ENCODE measurements around the gene SV2A. TPM values are rescaled to one million over a fixed set of nuclear protein-coding genes. Genes with fewer than 3 reads are reported as not detected.

SV2A gene
- total RNA-seq, 1 experiment from 2014 or later, result 33.1 TPM

DNA sequence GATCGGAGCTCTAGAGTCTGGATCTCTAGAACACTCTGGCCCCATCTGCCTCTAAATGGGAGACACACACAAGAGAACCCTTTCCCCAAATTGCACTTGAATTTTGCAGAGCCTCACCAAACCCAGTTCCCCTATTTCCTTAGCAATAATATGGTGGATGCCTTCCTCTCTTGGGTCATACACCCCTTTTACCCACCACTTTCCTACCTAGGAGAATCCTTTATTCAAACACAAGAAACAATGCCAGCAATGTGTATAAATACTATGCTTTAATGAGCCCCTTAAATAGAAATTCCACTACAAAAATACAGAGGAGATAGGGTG, 10.7 kb upstream of the SV2A start:
- POLR2A ChIA-PET (ENCODE audit: low non-redundant PET), result no interaction called here
- CTCF ChIA-PET, result no interaction called here
- intact Hi-C loops (cut with micrococcal nuclease; ENCODE audit: unreplicated experiment), result no loop called here

DNA sequence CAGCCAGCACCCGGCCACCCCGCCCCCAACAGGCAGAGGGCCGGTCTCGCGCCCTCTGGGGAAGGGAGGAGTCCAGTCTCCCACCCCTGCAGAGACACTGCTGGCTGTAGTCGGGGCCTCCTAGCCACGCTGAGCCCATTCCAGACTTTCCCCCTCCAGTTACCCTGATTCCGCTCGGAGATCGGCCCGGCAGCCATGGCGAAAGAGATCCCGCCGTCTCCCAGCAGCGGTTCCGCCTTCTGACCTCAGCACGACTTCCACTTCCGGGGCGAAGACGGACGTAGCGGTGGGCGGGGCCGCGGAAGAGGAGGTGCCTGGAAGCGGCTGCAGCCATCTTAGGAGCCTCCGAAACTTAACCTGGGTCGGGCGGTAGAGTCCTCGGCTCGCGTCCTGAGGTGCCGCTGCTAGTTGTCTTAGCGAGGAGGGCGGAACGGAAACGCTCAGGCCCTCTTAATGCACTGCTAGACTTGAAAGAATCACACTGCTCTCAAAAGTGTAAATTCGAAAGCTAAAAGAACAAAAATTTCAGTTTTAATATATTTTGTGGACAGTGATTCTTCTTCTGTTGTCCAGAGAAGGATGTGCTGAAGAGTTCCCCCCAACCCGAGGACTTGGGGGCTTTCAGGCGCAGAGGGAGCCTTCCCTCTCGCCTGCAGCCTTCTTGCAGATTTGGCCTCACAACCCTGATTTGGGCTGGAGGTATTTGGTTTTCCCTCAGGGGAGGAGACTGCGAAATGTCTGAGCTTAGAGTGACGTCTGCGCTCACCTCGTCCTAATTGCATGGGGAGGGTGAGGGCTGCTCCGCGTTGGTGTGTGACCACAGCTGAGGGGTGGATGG, 10.1 kb upstream of the SV2A start, which contains the start of gene SF3B4:
TSS of gene SF3B4 (minus strand) at position 241 of the 838 bp plus-strand sequence. CDS start at position 197, 44 bp downstream.
- peak within 1 kb of the TSS; percentile 95 for H3K27ac ChIP-seq (ENCODE audit: low read depth, low read length, poor library complexity, severe bottlenecking)
- H3K27me3 ChIP-seq (replicated peaks; ENCODE audit: insufficient read depth, low read depth, low read length, poor library complexity), result no peaks in the 10 kb centered on the region
- BruUV-seq (replicated peaks), result TSS peak; percentile 97
- TF ChIP-seq, protein P1, sequence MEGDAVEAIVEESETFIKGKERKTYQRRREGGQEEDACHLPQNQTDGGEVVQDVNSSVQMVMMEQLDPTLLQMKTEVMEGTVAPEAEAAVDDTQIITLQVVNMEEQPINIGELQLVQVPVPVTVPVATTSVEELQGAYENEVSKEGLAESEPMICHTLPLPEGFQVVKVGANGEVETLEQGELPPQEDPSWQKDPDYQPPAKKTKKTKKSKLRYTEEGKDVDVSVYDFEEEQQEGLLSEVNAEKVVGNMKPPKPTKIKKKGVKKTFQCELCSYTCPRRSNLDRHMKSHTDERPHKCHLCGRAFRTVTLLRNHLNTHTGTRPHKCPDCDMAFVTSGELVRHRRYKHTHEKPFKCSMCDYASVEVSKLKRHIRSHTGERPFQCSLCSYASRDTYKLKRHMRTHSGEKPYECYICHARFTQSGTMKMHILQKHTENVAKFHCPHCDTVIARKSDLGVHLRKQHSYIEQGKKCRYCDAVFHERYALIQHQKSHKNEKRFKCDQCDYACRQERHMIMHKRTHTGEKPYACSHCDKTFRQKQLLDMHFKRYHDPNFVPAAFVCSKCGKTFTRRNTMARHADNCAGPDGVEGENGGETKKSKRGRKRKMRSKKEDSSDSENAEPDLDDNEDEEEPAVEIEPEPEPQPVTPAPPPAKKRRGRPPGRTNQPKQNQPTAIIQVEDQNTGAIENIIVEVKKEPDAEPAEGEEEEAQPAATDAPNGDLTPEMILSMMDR (conservative IDR thresholded peaks at IDR 0.05; ENCODE audit: low read depth, low read length), result no peak
- no peak for TF ChIP-seq EZH2 (IDR thresholded peaks at IDR 0.05; ENCODE audit: borderline replicate concordance, low read depth, low read length, poor library complexity, severe bottlenecking)
- ChIA-PET POLR2A (ENCODE audit: low non-redundant PET) (interaction anchor here (0.5 kb wide), 1 partner anchor 123 kb away, joined by 3 read pairs; no protein-coding TSS in a partner anchor), CTCF (no interaction called here)
- peaks cover 22% of the 10 kb centered on the region for H3K4me1 ChIP-seq (ENCODE audit: insufficient read depth, low read length, poor library complexity, severe bottlenecking)
- no peaks in the 10 kb centered on the region for H3K9me3 ChIP-seq (ENCODE audit: low read depth, low read length, poor library complexity, severe bottlenecking)
- peak within 1 kb of the TSS; percentile 95 for H3K4me3 ChIP-seq (ENCODE audit: low read depth, low read length, poor library complexity, severe bottlenecking)
- peaks cover 42% of the 10 kb centered on the region for H3K36me3 ChIP-seq (ENCODE audit: insufficient read depth, low read length, poor library complexity, severe bottlenecking)
- DNase-seq (ENCODE audit: low spot score), result peak; percentile 97
- intact Hi-C loops (cut with micrococcal nuclease; ENCODE audit: unreplicated experiment), result no loop called here

More for the DNA sequence above, 10.7 kb upstream of the SV2A start:
- peak overlapping the region; percentile 95 for H3K4me3 ChIP-seq (ENCODE audit: low read depth, low read length, poor library complexity, severe bottlenecking)
- H3K36me3 ChIP-seq (ENCODE audit: insufficient read depth, low read length, poor library complexity, severe bottlenecking), result peaks cover 36% of the 10 kb centered on the region
- H3K9me3 ChIP-seq (ENCODE audit: low read depth, low read length, poor library complexity, severe bottlenecking), result no peaks in the 10 kb centered on the region
- H3K27me3 ChIP-seq (replicated peaks; ENCODE audit: insufficient read depth, low read depth, low read length, poor library complexity), result no peaks in the 10 kb centered on the region
- peaks cover 22% of the 10 kb centered on the region for H3K4me1 ChIP-seq (ENCODE audit: insufficient read depth, low read length, poor library complexity, severe bottlenecking)
- H3K27ac ChIP-seq (ENCODE audit: low read depth, low read length, poor library complexity, severe bottlenecking), result peak overlapping the region; percentile 95
- no TSS peak for BruUV-seq (replicated peaks)
- no peak for DNase-seq (ENCODE audit: low spot score)
- TF ChIP-seq, protein P1 (conservative IDR thresholded peaks at IDR 0.05; ENCODE audit: low read depth, low read length), result no peak
- TF ChIP-seq EZH2 (IDR thresholded peaks at IDR 0.05; ENCODE audit: borderline replicate concordance, low read depth, low read length, poor library complexity, severe bottlenecking), result no peak

DNA sequence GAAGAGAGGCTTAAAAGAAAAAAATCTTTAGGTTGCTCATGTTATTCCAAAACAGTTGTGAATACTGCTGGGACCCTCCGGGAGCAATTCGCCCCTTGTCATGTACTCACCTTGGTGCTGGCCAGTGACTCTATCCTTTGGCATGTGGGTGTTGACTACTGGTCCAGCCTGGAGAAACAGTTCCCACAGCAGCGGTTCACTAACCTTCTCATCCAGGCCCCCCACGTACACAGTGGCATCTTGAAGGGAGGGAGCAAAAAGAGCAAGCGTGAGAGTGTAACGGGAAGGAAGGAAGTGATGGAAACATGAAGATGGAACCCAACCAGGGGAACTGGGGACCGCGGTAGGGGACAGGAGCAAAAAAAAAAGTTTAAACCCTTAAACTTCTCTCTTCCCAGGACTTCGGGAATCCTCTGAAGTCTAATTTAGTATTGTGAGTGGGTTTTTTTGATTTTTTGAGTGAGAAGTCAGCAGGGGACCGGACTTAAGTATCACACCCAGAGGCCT, 9.5 kb upstream of the SV2A start:
- H3K36me3 ChIP-seq (ENCODE audit: insufficient read depth, low read length, poor library complexity, severe bottlenecking), result peaks cover 46% of the 10 kb centered on the region
- H3K27me3 ChIP-seq (replicated peaks; ENCODE audit: insufficient read depth, low read depth, low read length, poor library complexity), result no peaks in the 10 kb centered on the region
- peak overlapping the region; percentile 95 for H3K4me3 ChIP-seq (ENCODE audit: low read depth, low read length, poor library complexity, severe bottlenecking)
- no peaks in the 10 kb centered on the region for H3K9me3 ChIP-seq (ENCODE audit: low read depth, low read length, poor library complexity, severe bottlenecking)
- TF ChIP-seq, protein P1 (conservative IDR thresholded peaks at IDR 0.05; ENCODE audit: low read depth, low read length), result no peak
- TF ChIP-seq EZH2 (IDR thresholded peaks at IDR 0.05; ENCODE audit: borderline replicate concordance, low read depth, low read length, poor library complexity, severe bottlenecking), result no peak
- POLR2A ChIA-PET (ENCODE audit: low non-redundant PET), result no interaction called here
- peaks cover 22% of the 10 kb centered on the region for H3K4me1 ChIP-seq (ENCODE audit: insufficient read depth, low read length, poor library complexity, severe bottlenecking)
- BruUV-seq (replicated peaks), result no TSS peak
- peak overlapping the region; percentile 95 for H3K27ac ChIP-seq (ENCODE audit: low read depth, low read length, poor library complexity, severe bottlenecking)
- no peak for DNase-seq (ENCODE audit: low spot score)
- intact Hi-C loops (cut with micrococcal nuclease; ENCODE audit: unreplicated experiment), result no loop called here
- CTCF ChIA-PET, result no interaction called here
